ENCODE data around the gene GALNS.

GALNS gene

GRCh38 chr16:88842806-88843205 is 13.9 kb downstream of the GALNS start:
- TF ChIP-seq CTCF (IDR thresholded peaks at IDR 0.05; ENCODE audit: borderline replicate concordance, control extremely low read depth, extremely low read depth, insufficient read depth, missing control alignments) = no peak
- in situ Hi-C loops (cut with MboI; ENCODE audit: low sequenced_read_pairs, unreplicated experiment) = no loop called here
- DNase-seq (ENCODE audit: low spot score) = no peak

GRCh38 chr16:88842308-88842756 is 14.4 kb downstream of the GALNS start:
- in situ Hi-C loops (cut with MboI; ENCODE audit: low sequenced_read_pairs, unreplicated experiment) = no loop called here
- no peak for DNase-seq (ENCODE audit: low spot score)
- TF ChIP-seq CTCF (IDR thresholded peaks at IDR 0.05; ENCODE audit: borderline replicate concordance, control extremely low read depth, extremely low read depth, insufficient read depth, missing control alignments) = no peak

GRCh38 chr16:88841521-88842307 is 15.0 kb downstream of the GALNS start:
- no peak for DNase-seq (ENCODE audit: low spot score)
- in situ Hi-C loops (cut with MboI; ENCODE audit: low sequenced_read_pairs, unreplicated experiment) = no loop called here

GRCh38 chr16:88840600-88841215 is 16.0 kb downstream of the GALNS start:
- no peak for TF ChIP-seq CTCF (IDR thresholded peaks at IDR 0.05; ENCODE audit: borderline replicate concordance, control extremely low read depth, extremely low read depth, insufficient read depth, missing control alignments)
- in situ Hi-C loops (cut with MboI; ENCODE audit: low sequenced_read_pairs, unreplicated experiment) = no loop called here

More at GRCh38 chr16:88841521-88842307, 15.0 kb downstream of the GALNS start:
- TF ChIP-seq CTCF (IDR thresholded peaks at IDR 0.05; ENCODE audit: borderline replicate concordance, control extremely low read depth, extremely low read depth, insufficient read depth, missing control alignments) = no peak

GRCh38 chr16:88839745-88840599 is 16.8 kb downstream of the GALNS start:
- in situ Hi-C loops (cut with MboI; ENCODE audit: low sequenced_read_pairs, unreplicated experiment) = no loop called here
- no peak for DNase-seq (ENCODE audit: low spot score)
- no peak for TF ChIP-seq CTCF (IDR thresholded peaks at IDR 0.05; ENCODE audit: borderline replicate concordance, control extremely low read depth, extremely low read depth, insufficient read depth, missing control alignments)

More at GRCh38 chr16:88840600-88841215, 16.0 kb downstream of the GALNS start:
- DNase-seq (ENCODE audit: low spot score) = no peak

GRCh38 chr16:88839026-88839529 is 17.7 kb downstream of the GALNS start:
- in situ Hi-C loops (cut with MboI; ENCODE audit: low sequenced_read_pairs, unreplicated experiment) = no loop called here
- no peak for TF ChIP-seq CTCF (IDR thresholded peaks at IDR 0.05; ENCODE audit: borderline replicate concordance, control extremely low read depth, extremely low read depth, insufficient read depth, missing control alignments)
- no peak for DNase-seq (ENCODE audit: low spot score)
